ENCODE results near the gene ERICH3. TPM values are rescaled to one million over a fixed set of nuclear protein-coding genes. Genes with fewer than 3 reads are reported as not detected.

The ERICH3 gene
- total and polyA plus RNA-seq, 4 donors = 3.0 to 20.7 (median 11.2) TPM

DNA sequence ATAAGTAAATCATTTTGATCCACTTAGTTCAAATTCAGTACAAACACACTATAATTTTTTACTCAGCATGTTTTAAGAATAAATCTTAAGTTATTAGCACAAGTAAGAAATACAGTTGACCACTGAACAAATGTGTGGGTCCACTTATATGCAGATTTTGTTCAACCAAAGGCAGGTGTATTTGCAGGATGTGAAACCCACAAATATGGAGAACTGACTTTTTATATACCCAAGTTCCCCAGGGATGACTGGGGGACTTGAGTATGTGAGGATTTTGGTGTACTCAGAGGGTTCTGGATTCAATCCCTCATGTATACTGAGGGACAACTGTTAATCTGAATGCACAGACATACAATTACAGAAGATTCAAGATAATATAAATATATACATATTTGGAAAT, 25.7 kb upstream of the ERICH3 start:
- DNase-seq (no peak), ATAC-seq (ENCODE audit: insufficient read depth, low FRiP score) (no peak)
- Histone ChIP-seq H3K27me3 (ENCODE audit: control insufficient read depth in 3 of 3, insufficient read depth in 3 of 3, low read length in 2 of 3) (no peaks in the 10 kb centered on the region), H3K27ac (ENCODE audit: low read depth in 1 of 2, low read length in 1 of 2) (no peak overlapping the region), H3K36me3 (ENCODE audit: control insufficient read depth in 4 of 4, insufficient read depth in 4 of 4, low read length in 4 of 4) (peaks cover under 1 to 18% (median 6%) of the 10 kb centered on the region in 4 donors), H3K4me1 (ENCODE audit: control insufficient read depth in 5 of 5, insufficient read depth in 5 of 5, low read length in 5 of 5) (no peaks in the 10 kb centered on the region), H3K9ac (ENCODE audit: insufficient read depth in 1 of 2, low read length in 2 of 2) (no peak overlapping the region), H3K9me3 (ENCODE audit: control insufficient read depth in 4 of 4, insufficient read depth in 3 of 4, low read length in 3 of 4) (no peaks in the 10 kb centered on the region), H3K4me3 (no peak overlapping the region)
- TF ChIP-seq, protein P1, sequence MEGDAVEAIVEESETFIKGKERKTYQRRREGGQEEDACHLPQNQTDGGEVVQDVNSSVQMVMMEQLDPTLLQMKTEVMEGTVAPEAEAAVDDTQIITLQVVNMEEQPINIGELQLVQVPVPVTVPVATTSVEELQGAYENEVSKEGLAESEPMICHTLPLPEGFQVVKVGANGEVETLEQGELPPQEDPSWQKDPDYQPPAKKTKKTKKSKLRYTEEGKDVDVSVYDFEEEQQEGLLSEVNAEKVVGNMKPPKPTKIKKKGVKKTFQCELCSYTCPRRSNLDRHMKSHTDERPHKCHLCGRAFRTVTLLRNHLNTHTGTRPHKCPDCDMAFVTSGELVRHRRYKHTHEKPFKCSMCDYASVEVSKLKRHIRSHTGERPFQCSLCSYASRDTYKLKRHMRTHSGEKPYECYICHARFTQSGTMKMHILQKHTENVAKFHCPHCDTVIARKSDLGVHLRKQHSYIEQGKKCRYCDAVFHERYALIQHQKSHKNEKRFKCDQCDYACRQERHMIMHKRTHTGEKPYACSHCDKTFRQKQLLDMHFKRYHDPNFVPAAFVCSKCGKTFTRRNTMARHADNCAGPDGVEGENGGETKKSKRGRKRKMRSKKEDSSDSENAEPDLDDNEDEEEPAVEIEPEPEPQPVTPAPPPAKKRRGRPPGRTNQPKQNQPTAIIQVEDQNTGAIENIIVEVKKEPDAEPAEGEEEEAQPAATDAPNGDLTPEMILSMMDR (IDR thresholded peaks at IDR 0.05; ENCODE audit: control extremely low read depth, extremely low read depth) = no peak

DNA sequence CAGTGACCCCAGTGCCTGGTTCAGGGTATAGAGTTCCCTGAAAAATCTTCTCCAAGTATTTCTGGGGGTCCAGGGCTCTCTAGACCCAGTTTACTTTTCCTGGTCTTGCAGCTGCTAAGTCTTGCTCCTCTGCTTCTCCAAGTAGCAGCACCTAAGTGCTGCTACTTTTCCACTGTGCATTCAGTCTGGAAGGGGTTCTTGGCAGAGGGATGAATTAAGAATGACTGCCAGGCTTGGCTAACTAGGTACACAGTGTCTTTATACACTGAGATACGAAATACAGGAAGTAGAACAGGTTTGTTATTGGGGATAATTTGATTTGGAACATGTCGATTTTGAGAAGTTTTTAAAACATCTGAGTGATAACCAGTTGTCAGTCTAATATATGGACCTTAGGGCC, 24.2 kb upstream of the ERICH3 start:
- WGBS, 2 donors = 62 to 80% methylated on average over 2 of the region's 2 CpGs
- no peak overlapping the region for H3K9ac ChIP-seq (ENCODE audit: insufficient read depth in 1 of 2, low read length in 2 of 2)
- DNase-seq (no peak), ATAC-seq (ENCODE audit: insufficient read depth, low FRiP score) (no peak)
- no peaks in the 10 kb centered on the region for H3K4me1 ChIP-seq (ENCODE audit: control insufficient read depth in 5 of 5, insufficient read depth in 5 of 5, low read length in 5 of 5)
- no peaks in the 10 kb centered on the region for H3K27me3 ChIP-seq (ENCODE audit: control insufficient read depth in 3 of 3, insufficient read depth in 3 of 3, low read length in 2 of 3)
- H3K9me3 ChIP-seq (ENCODE audit: control insufficient read depth in 4 of 4, insufficient read depth in 3 of 4, low read length in 3 of 4) = no peaks in the 10 kb centered on the region
- peaks cover 0 to 6% (median 3%) of the 10 kb centered on the region in 4 donors for H3K36me3 ChIP-seq (ENCODE audit: control insufficient read depth in 4 of 4, insufficient read depth in 4 of 4, low read length in 4 of 4)
- TF ChIP-seq, protein P1 (IDR thresholded peaks at IDR 0.05; ENCODE audit: control extremely low read depth, extremely low read depth) = no peak
- H3K27ac ChIP-seq (ENCODE audit: low read depth in 1 of 2, low read length in 1 of 2) = no peak overlapping the region
- no peak overlapping the region for H3K4me3 ChIP-seq

DNA sequence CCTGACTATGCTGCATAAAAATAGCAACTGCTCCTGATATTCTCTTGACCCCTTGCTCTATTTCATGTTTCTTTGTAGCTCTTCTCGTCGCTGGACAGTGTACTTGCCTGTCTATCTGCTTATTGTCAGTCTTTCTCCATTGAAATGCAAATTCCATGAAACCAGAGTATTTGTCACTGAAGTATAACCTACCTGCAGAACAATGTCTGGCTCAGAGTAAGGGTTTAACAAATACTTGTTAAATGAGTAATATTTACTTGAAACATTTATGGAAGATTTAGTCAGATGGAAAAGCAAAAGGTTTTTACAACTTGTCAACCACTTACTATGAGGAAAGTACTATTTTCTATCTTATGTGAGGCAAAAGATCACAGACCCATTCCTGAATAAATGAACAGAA, 19.9 kb upstream of the ERICH3 start:
- Histone ChIP-seq H3K27me3 (ENCODE audit: control insufficient read depth in 3 of 3, insufficient read depth in 3 of 3, low read length in 2 of 3) (no peaks in the 10 kb centered on the region), H3K9ac (ENCODE audit: insufficient read depth in 1 of 2, low read length in 2 of 2) (no peak overlapping the region), H3K27ac (ENCODE audit: low read depth in 1 of 2, low read length in 1 of 2) (no peak overlapping the region), H3K4me3 (no peak overlapping the region), H3K9me3 (ENCODE audit: control insufficient read depth in 4 of 4, insufficient read depth in 3 of 4, low read length in 3 of 4) (no peaks in the 10 kb centered on the region), H3K36me3 (ENCODE audit: control insufficient read depth in 4 of 4, insufficient read depth in 4 of 4, low read length in 4 of 4) (no peaks in the 10 kb centered on the region), H3K4me1 (ENCODE audit: control insufficient read depth in 5 of 5, insufficient read depth in 5 of 5, low read length in 5 of 5) (peaks cover 0 to 4% (median 0%) of the 10 kb centered on the region in 5 donors)
- ATAC-seq (ENCODE audit: insufficient read depth, low FRiP score) (no peak), DNase-seq (no peak)
- 73 to 89% methylated on average over 2 of the region's 2 CpGs for WGBS, 2 donors
- TF ChIP-seq, protein P1 (IDR thresholded peaks at IDR 0.05; ENCODE audit: control extremely low read depth, extremely low read depth) = no peak

DNA sequence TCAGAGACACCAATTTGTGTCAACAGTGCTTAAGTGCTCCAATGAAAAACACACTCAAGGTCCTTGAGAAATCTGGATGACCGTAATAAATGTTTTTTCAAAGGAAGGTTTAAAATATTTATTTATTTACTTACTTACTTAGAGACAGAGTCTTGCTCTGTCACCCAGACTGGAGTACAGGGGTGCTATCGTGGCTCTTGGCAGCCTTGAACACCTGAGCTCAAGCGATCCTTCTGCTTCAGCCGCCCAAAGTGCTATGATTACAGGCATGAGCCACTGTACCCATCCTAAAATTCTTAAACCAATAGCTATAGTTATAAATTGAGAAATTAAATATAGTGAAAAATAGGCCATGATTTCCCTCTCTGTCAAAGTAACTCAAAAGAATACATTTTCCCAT, 17.3 kb upstream of the ERICH3 start:
- ATAC-seq (ENCODE audit: insufficient read depth, low FRiP score) (no peak), DNase-seq (no peak)
- Histone ChIP-seq H3K9ac (ENCODE audit: insufficient read depth in 1 of 2, low read length in 2 of 2) (no peak overlapping the region), H3K4me1 (ENCODE audit: control insufficient read depth in 5 of 5, insufficient read depth in 5 of 5, low read length in 5 of 5) (peaks cover 0 to 4% (median 0%) of the 10 kb centered on the region in 5 donors), H3K36me3 (ENCODE audit: control insufficient read depth in 4 of 4, insufficient read depth in 4 of 4, low read length in 4 of 4) (no peaks in the 10 kb centered on the region), H3K4me3 (no peak overlapping the region), H3K9me3 (ENCODE audit: control insufficient read depth in 4 of 4, insufficient read depth in 3 of 4, low read length in 3 of 4) (no peaks in the 10 kb centered on the region), H3K27ac (ENCODE audit: low read depth in 1 of 2, low read length in 1 of 2) (no peak overlapping the region), H3K27me3 (ENCODE audit: control insufficient read depth in 3 of 3, insufficient read depth in 3 of 3, low read length in 2 of 3) (no peaks in the 10 kb centered on the region)
- WGBS, 2 donors = 66 to 81% methylated on average over 4 of the region's 4 CpGs
- TF ChIP-seq, protein P1 (IDR thresholded peaks at IDR 0.05; ENCODE audit: control extremely low read depth, extremely low read depth) = no peak
